K562 (cell line): ENCODE data around the gene RERE. TPM values are rescaled to one million over a fixed set of nuclear protein-coding genes. Genes with fewer than 3 reads are reported as not detected.

Source experiments
- ATAC-seq: fragments of 200-7000 bp; cut with Tn5 transposase; 3 replicates; pipeline ENCODE4 v1.9.1; 2020; ENCODE audit warnings: moderate library complexity
- BruUV-seq: library from RNA; stranded (reverse); fragments of 400-500 nt; replicated peaks from 2 replicates; lab custom pipeline; 2021; lab: Mats Ljungman, UMichigan
- CTCF ChIA-PET: fragments of 300-600 bp; formaldehyde crosslinking; extraction: SDS; loops from one replicate; lab custom pipeline; 2021; ENCODE audit warnings: low intra/inter-chr PET ratio; lab: Yijun Ruan, JAX
- POLR2A ChIA-PET: fragments of 300-600, 350-650 bp; sonication (Branson Sonifier 250); formaldehyde crosslinking; extraction: SDS; loops from one replicate; lab custom pipeline; 2021; ENCODE audit warnings: antibody characterized with exemption, inconsistent platforms; lab: Yijun Ruan, JAX
- DNase-seq, 4 experiments: peaks; one replicate each; pipeline versions ENCODE4 v3.0.0 to v3.0.0-alpha.2; 2011 to 2018; ENCODE audit warnings: low spot score in 3 of 4, mixed read lengths in 3 of 4; ENCODE audit errors: extremely low read depth in 1 of 4
- FAIRE-seq: peaks from 2 replicates; lab custom pipeline; 2011; peaks lifted over from hg19 to GRCh38; lab: Jason Lieb, UNC
- H2AFZ ChIP-seq: 2 replicates; pipeline ENCODE4 v1.6.0; 2011; ENCODE audit warnings: low read depth, low read length, control low read depth, inconsistent platforms
- H3K27ac ChIP-seq: fragments of 200-600 bp; 3 replicates; pipeline ENCODE4 v1.8.0; 2011; ENCODE audit warnings: low read depth, mild to moderate bottlenecking, control low read depth, inconsistent platforms, low read length, moderate library complexity, mixed read lengths; ENCODE audit errors: extremely low read depth
- H3K27me3 ChIP-seq, 2 experiments: fragments of 300-600 bp in 1 of 2; 2 replicates in 1 of 2; 3 replicates in 1 of 2; pipeline versions ENCODE4 v1.6.0 to v1.8.0; 2011; ENCODE audit warnings: inconsistent platforms in 2 of 2, low read length in 2 of 2, mild to moderate bottlenecking in 1 of 2, mixed read lengths in 1 of 2, moderate library complexity in 1 of 2; ENCODE audit not compliant: control insufficient read depth in 2 of 2, insufficient read depth in 2 of 2
- H3K36me3 ChIP-seq: fragments of 300-600 bp; 3 replicates; pipeline ENCODE4 v1.8.0; 2011; ENCODE audit warnings: mild to moderate bottlenecking, low read length, inconsistent platforms; ENCODE audit not compliant: control insufficient read depth, insufficient read depth
- H3K4me1 ChIP-seq, 2 experiments: fragments of 200-600 bp in 1 of 2; replicated peaks in 1 of 2; 2 replicates in 1 of 2; 3 replicates in 1 of 2; pipeline versions ENCODE4 v1.5.1 to v1.8.0; 2011; ENCODE audit warnings: inconsistent platforms in 2 of 2, low read length in 2 of 2, mild to moderate bottlenecking in 1 of 2, mixed read lengths in 1 of 2, moderate library complexity in 1 of 2; ENCODE audit not compliant: control insufficient read depth in 2 of 2, insufficient read depth in 2 of 2
- H3K4me2 ChIP-seq: 2 replicates; pipeline ENCODE4 v1.6.1; 2011; ENCODE audit warnings: low read length, control low read depth, inconsistent platforms, mixed read lengths; ENCODE audit not compliant: insufficient read depth
- H3K4me3 ChIP-seq: fragments of 200-600 bp; sonication (generic), shearing (Covaris generic); 2 replicates; pipeline ENCODE4 v1.5.1; 2016; ENCODE audit warnings: control low read depth, inconsistent platforms
- H3K79me2 ChIP-seq: fragments of 200-600 bp; 3 replicates; pipeline ENCODE4 v1.8.0; 2011; ENCODE audit warnings: low read length, inconsistent platforms; ENCODE audit not compliant: control insufficient read depth, insufficient read depth
- H3K9ac ChIP-seq, 2 experiments: 2 replicates each; pipeline versions ENCODE4 v1.6.0 to v1.6.1; 2011; ENCODE audit warnings: low read depth in 2 of 2, low read length in 2 of 2, control low read depth in 1 of 2, inconsistent platforms in 1 of 2, mild to moderate bottlenecking in 1 of 2, mixed read lengths in 1 of 2; ENCODE audit not compliant: insufficient read depth in 1 of 2
- H3K9me1 ChIP-seq: one replicate; pipeline ENCODE4 v1.6.0; 2011; ENCODE audit warnings: inconsistent platforms, mild to moderate bottlenecking, low read length, moderate library complexity; ENCODE audit not compliant: control insufficient read depth, insufficient read depth
- H3K9me3 ChIP-seq: replicated peaks from 2 replicates; pipeline ENCODE4 v1.5.1; 2011; ENCODE audit warnings: low read depth, low read length, inconsistent platforms; ENCODE audit not compliant: control insufficient read depth, insufficient read depth
- H4K20me1 ChIP-seq: replicated peaks from 2 replicates; pipeline ENCODE4 v1.6.1; 2011; ENCODE audit warnings: low read length, inconsistent platforms, mixed read lengths; ENCODE audit not compliant: control insufficient read depth, insufficient read depth
- ARID2 ChIP-seq: fragments of 450-650 bp; IDR thresholded peaks from 2 replicates; pipeline ENCODE4 v1.6.1; 2017; ENCODE audit warnings: antibody characterized with exemption, mild to moderate bottlenecking
- BCOR ChIP-seq: fragments of 450-650 bp; IDR thresholded peaks from 2 replicates; pipeline ENCODE4 v1.6.1; 2016
- DMBX1 ChIP-seq: fragments of 250-450 bp; sonication (Bioruptor Pico); IDR thresholded peaks from 2 replicates; pipeline ENCODE4 v1.8.0; 2022; ENCODE audit warnings: inconsistent platforms, mild to moderate bottlenecking, moderate library complexity, borderline replicate concordance
- GABPB1 ChIP-seq: sonication (generic); formaldehyde crosslinking; IDR thresholded peaks from 2 replicates; pipeline ENCODE4 v1.8.0; 2022; ENCODE audit warnings: mild to moderate bottlenecking, missing genetic modification reagents
- MAZ ChIP-seq, 2 experiments: fragments of 450-650 bp in 1 of 2; sonication (generic) in 1 of 2; formaldehyde crosslinking; IDR thresholded peaks in 1 of 2; conservative IDR thresholded peaks in 1 of 2; 2 replicates each; pipeline versions ENCODE4 v1.4.0 to v1.5.0; 2020; ENCODE audit warnings: mild to moderate bottlenecking in 1 of 2, missing genetic modification reagents in 1 of 2
- NKRF ChIP-seq: fragments of 450-650 bp; IDR thresholded peaks from 2 replicates; pipeline ENCODE4 v1.6.1; 2016; ENCODE audit warnings: borderline replicate concordance
- PHF21A ChIP-seq: fragments of 450-650 bp; IDR thresholded peaks from 2 replicates; pipeline ENCODE4 v1.6.1; 2017; ENCODE audit warnings: low read depth, borderline replicate concordance
- RBM25 ChIP-seq: fragments of 200-400 bp; formaldehyde crosslinking; IDR thresholded peaks from 2 replicates; pipeline ENCODE4 v1.6.1; 2018; ENCODE audit warnings: low read length, low read depth, moderate library complexity; ENCODE audit not compliant: severe bottlenecking
- ZBTB5 ChIP-seq: fragments of 450-650 bp; IDR thresholded peaks from 2 replicates; pipeline ENCODE4 v1.6.1; 2017; ENCODE audit warnings: antibody characterized with exemption
- ZNF121 ChIP-seq: sonication (generic); formaldehyde crosslinking; conservative IDR thresholded peaks from 2 replicates; pipeline ENCODE4 v1.8.0; 2022; ENCODE audit warnings: missing genetic modification reagents
- WGBS: fragments of 100-300 bp; shearing (Covaris generic); methylation state at CpG from one replicate; pipeline ENCODE4 v1.1.6; 2016; ENCODE audit warnings: low coverage, mixed read lengths; ENCODE audit not compliant: insufficient coverage; ENCODE audit errors: missing lambda C conversion rate; 5-methylcytosine and 5-hydroxymethylcytosine counted together
- in situ Hi-C: fragments of 300-500 bp; cut with MboI; formaldehyde crosslinking; loops from 4 replicates; pipeline ENCODE4 v1.15.0; 2018; ENCODE audit warnings: inconsistent platforms, mixed read lengths
- intact Hi-C: fragments of 100-400 bp; cut with micrococcal nuclease; formaldehyde crosslinking; loops from 2 replicates; pipeline ENCODE4 v1.14.2; 2022
- polyA plus RNA-seq, 8 experiments: library from polyadenylated mRNA; depleted of rRNA in 4 of 8; stranded (reverse) in 5 of 8; unstranded in 3 of 8; fragments of >200 nt; fragmentation: Nextera tagmentation in 2 of 8; fragmentation: Illumina TruSeq in 1 of 8; extraction: Ambion mirVana in 2 of 8; extraction: Trizol in 1 of 8; gene quantifications; 2 replicates each; pipeline versions ENCODE4 v1.2.1 to v1.2.3, GENCODE V29; 2011 to 2014; ENCODE audit warnings: inconsistent platforms in 1 of 8, missing spikeins in 1 of 8
- total RNA-seq, 7 experiments: library from RNA; depleted of rRNA in 6 of 7; stranded (reverse); fragments of >200 nt in 6 of 7; fragmentation: Illumina TruSeq in 2 of 7; extraction: Trizol in 2 of 7; gene quantifications; 2 replicates each; pipeline versions ENCODE4 v1.2.1 to v1.2.3, GENCODE V29; 2011 to 2021; ENCODE audit warnings: low replicate concordance in 1 of 7
- TF ChIP-seq, protein P1 (sequence below): fragments of 250-450 bp; sonication (Bioruptor Pico); IDR thresholded peaks from 2 replicates; pipeline ENCODE4 v1.8.0; 2022; ENCODE audit warnings: moderate library complexity, mild to moderate bottlenecking, inconsistent platforms
- TF ChIP-seq, protein P2 (sequence below): fragments of 450-650 bp; conservative IDR thresholded peaks from 2 replicates; pipeline ENCODE4 v1.6.1; 2016; ENCODE audit warnings: missing genetic modification characterization, low read depth, mild to moderate bottlenecking, control low read depth, missing compliant biosample characterization

The RERE gene
- total and polyA plus RNA-seq, 9 of the 15 experiments (the other 6 are each of a cell fraction or from before 2014, with no cell fraction given) = 3.0 to 51.5 (median 13.4) TPM

- Histone ChIP-seq H3K4me3 (no peak overlapping the region), H3K36me3 (peaks cover 9% of the 10 kb centered on the region), H3K4me1 (peaks cover 34 to 52% of the 10 kb centered on the region in 2 experiments), H3K4me2 (no peak overlapping the region), H2AFZ (no peak overlapping the region), H3K27me3 (no peaks in the 10 kb centered on the region), H3K9me1 (no peaks in the 10 kb centered on the region), H4K20me1 (no peaks in the 10 kb centered on the region), H3K79me2 (peaks cover 79% of the 10 kb centered on the region), H3K27ac (peak overlapping the region; percentile 98; the same call in 2 of the 3 replicates), H3K9me3 (no peaks in the 10 kb centered on the region), H3K9ac (peak overlapping the region in 1 of 2 experiments; percentile 82; a peak in 1 of 4 replicates)
- in situ Hi-C loops (no loop called here), intact Hi-C loops (no loop called here)
- no TSS peak for BruUV-seq
- TF ChIP-seq ZBTB5 = no peak
- TF ChIP-seq, protein P1, sequence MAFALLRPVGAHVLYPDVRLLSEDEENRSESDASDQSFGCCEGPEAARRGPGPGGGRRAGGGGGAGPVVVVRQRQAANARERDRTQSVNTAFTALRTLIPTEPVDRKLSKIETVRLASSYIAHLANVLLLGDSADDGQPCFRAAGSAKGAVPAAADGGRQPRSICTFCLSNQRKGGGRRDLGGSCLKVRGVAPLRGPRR = no peak
- TF ChIP-seq PHF21A = no peak
- peak; percentile 63 for TF ChIP-seq BCOR
- TF ChIP-seq ARID2 = 0 out of 2 replicates have a peak, but pooled peaks have one; percentile 8
- TF ChIP-seq MAZ (CRISPR knock-in tag; conservative IDR thresholded peaks at IDR 0.05 in 1 of 2, IDR thresholded peaks at IDR 0.05 in 1 of 2) = no peak
- TF ChIP-seq DMBX1 (CRISPR knock-in tag) = 0 out of 2 replicates have a peak, but pooled peaks have one; percentile 51
- TF ChIP-seq NKRF = 0 out of 2 replicates have a peak, but pooled peaks have one; percentile 39
- 0 out of 2 replicates have a peak, but pooled peaks have one; percentile 20 for TF ChIP-seq GABPB1 (CRISPR knock-in tag)
- TF ChIP-seq ZNF121 (CRISPR knock-in tag) = peak; percentile 57
- TF ChIP-seq RBM25 = peak; percentile 12
- TF ChIP-seq, protein P2, sequence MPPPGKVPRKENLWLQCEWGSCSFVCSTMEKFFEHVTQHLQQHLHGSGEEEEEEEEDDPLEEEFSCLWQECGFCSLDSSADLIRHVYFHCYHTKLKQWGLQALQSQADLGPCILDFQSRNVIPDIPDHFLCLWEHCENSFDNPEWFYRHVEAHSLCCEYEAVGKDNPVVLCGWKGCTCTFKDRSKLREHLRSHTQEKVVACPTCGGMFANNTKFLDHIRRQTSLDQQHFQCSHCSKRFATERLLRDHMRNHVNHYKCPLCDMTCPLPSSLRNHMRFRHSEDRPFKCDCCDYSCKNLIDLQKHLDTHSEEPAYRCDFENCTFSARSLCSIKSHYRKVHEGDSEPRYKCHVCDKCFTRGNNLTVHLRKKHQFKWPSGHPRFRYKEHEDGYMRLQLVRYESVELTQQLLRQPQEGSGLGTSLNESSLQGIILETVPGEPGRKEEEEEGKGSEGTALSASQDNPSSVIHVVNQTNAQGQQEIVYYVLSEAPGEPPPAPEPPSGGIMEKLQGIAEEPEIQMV (tag) = no peak
- 37% methylated on average over 3 of the region's 3 CpGs for whole genome bisulfite sequencing
- FAIRE-seq = no peak
- ChIA-PET CTCF (no interaction called here), POLR2A (interaction anchor here (1.1 to 2.6 kb wide), 5 partner anchors 9 to 18 kb away, joined by 4 to 11 read pairs (median 5); no protein-coding TSS in a partner anchor)
- no peak for DNase-seq
- no peak for ATAC-seq
These were observed 25.6 kb downstream of the RERE start for GRCh38 chr1:8791819-8792218.
